GM23338 (cell line): Measurements from ENCODE around the gene PKHD1. TPM values are rescaled to one million over a fixed set of nuclear protein-coding genes. Genes with fewer than 3 reads are reported as not detected.

ENCODE experiments used
- ATAC-seq: fragments of 200-7000 bp; cut with Tn5 transposase; 3 replicates; pipeline ENCODE4 v1.9.1; 2020
- DNase-seq: peaks from one replicate; pipeline ENCODE4 v3.0.0-alpha.2; 2015; ENCODE audit warnings: low spot score
- H2AFZ ChIP-seq: fragments of 200-600 bp; sonication (generic); 2 replicates; pipeline ENCODE4 v1.8.0; 2016; ENCODE audit warnings: antibody characterized with exemption, mild to moderate bottlenecking, moderate library complexity
- H3F3A ChIP-seq: fragments of 200-600 bp; sonication (generic); replicated peaks from 2 replicates; pipeline ENCODE4 v1.8.0; 2017; ENCODE audit warnings: antibody characterized with exemption, mixed run types, low read depth
- H3K27ac ChIP-seq: fragments of 200-600 bp; sonication (generic); 2 replicates; pipeline ENCODE4 v1.6.1; 2016; ENCODE audit warnings: low read depth
- H3K27me3 ChIP-seq: fragments of 200-600 bp; sonication (generic); 2 replicates; pipeline ENCODE4 v1.8.0; 2016; ENCODE audit warnings: mild to moderate bottlenecking, mixed run types, moderate library complexity; ENCODE audit not compliant: insufficient read depth
- H3K36me3 ChIP-seq: fragments of 200-600 bp; sonication (generic); 2 replicates; pipeline ENCODE4 v1.8.0; 2016; ENCODE audit warnings: mild to moderate bottlenecking; ENCODE audit not compliant: insufficient read depth
- H3K4me1 ChIP-seq: fragments of 200-600 bp; sonication (generic); 2 replicates; pipeline ENCODE4 v1.8.0; 2016; ENCODE audit warnings: mild to moderate bottlenecking, moderate library complexity; ENCODE audit not compliant: insufficient read depth
- H3K4me2 ChIP-seq: fragments of 200-600 bp; sonication (generic); 2 replicates; pipeline ENCODE4 v1.7.1; 2017; ENCODE audit warnings: mixed run types
- H3K4me3 ChIP-seq: fragments of 200-600 bp; sonication (generic); 2 replicates; pipeline ENCODE4 v1.6.1; 2016; ENCODE audit warnings: mixed run types
- H3K79me2 ChIP-seq: fragments of 200-600 bp; sonication (generic); replicated peaks from 2 replicates; pipeline ENCODE4 v1.8.0; 2017; ENCODE audit warnings: mild to moderate bottlenecking; ENCODE audit not compliant: insufficient read depth
- H3K9me2 ChIP-seq: fragments of 200-600 bp; sonication (generic); 2 replicates; pipeline ENCODE4 v1.8.0; 2017; ENCODE audit not compliant: insufficient read depth
- H4K20me1 ChIP-seq: fragments of 200-600 bp; sonication (generic); replicated peaks from 2 replicates; pipeline ENCODE4 v1.8.0; 2017; ENCODE audit warnings: mild to moderate bottlenecking; ENCODE audit not compliant: insufficient read depth
- H3K27ac Mint-ChIP-seq: 2 replicates; pipeline ENCODE4 v1.8.0; 2020; ENCODE audit warnings: inconsistent platforms, mild to moderate bottlenecking, moderate library complexity, mixed read lengths
- H3K27me3 Mint-ChIP-seq: 3 replicates; pipeline ENCODE4 v1.8.0; 2022; ENCODE audit warnings: low read depth, mild to moderate bottlenecking, moderate library complexity, mixed read lengths, inconsistent platforms; ENCODE audit not compliant: insufficient read depth, poor library complexity
- H3K36me3 Mint-ChIP-seq: 3 replicates; pipeline ENCODE4 v1.8.0; 2021; ENCODE audit warnings: low read depth, mild to moderate bottlenecking, inconsistent platforms, moderate library complexity, mixed read lengths
- H3K4me1 Mint-ChIP-seq: 3 replicates; pipeline ENCODE4 v1.8.0; 2020; ENCODE audit warnings: mild to moderate bottlenecking, inconsistent platforms, mixed read lengths
- H3K4me3 Mint-ChIP-seq: 3 replicates; pipeline ENCODE4 v1.8.0; 2021; ENCODE audit warnings: moderate library complexity, mild to moderate bottlenecking, inconsistent platforms, mixed read lengths
- H3K9me3 Mint-ChIP-seq: 3 replicates; pipeline ENCODE4 v1.8.0; 2020; ENCODE audit warnings: moderate library complexity, mild to moderate bottlenecking, inconsistent platforms, mixed read lengths
- CREB1 ChIP-seq: fragments of 250-450 bp; sonication (Bioruptor Pico); IDR thresholded peaks from 2 replicates; pipeline ENCODE4 v1.5.0; 2020; ENCODE audit warnings: low read depth, mild to moderate bottlenecking, moderate library complexity
- CTCF ChIP-seq, 2 experiments: fragments of 200-600 bp in 1 of 2; sonication (generic) in 1 of 2; conservative IDR thresholded peaks; 2 replicates each; pipeline versions ENCODE4 v1.5.1 to v1.6.1; 2016 to 2017; ENCODE audit warnings: antibody characterized with exemption in 2 of 2, low read depth in 2 of 2, mild to moderate bottlenecking in 2 of 2, moderate library complexity in 1 of 2
- ETS1 ChIP-seq: IDR thresholded peaks from 2 replicates; pipeline ENCODE4 v1.6.1; 2016; ENCODE audit warnings: antibody characterized with exemption
- EZH2 ChIP-seq: fragments of 200-600 bp; sonication (generic); IDR thresholded peaks from one replicate; pipeline ENCODE4 v1.8.0; 2017; ENCODE audit warnings: antibody characterized with exemption, mild to moderate bottlenecking, low read depth; ENCODE audit not compliant: unreplicated experiment
- JUNB ChIP-seq: IDR thresholded peaks from one replicate; pipeline ENCODE4 v1.6.1; 2016; ENCODE audit warnings: antibody characterized with exemption; ENCODE audit not compliant: unreplicated experiment
- NANOG ChIP-seq: IDR thresholded peaks from 2 replicates; pipeline ENCODE4 v1.6.1; 2016; ENCODE audit warnings: antibody characterized with exemption, borderline replicate concordance
- POLR2AphosphoS5 ChIP-seq: IDR thresholded peaks from 2 replicates; pipeline ENCODE4 v1.6.1; 2016; ENCODE audit warnings: antibody characterized with exemption, low read depth
- STAT1 ChIP-seq: IDR thresholded peaks from one replicate; pipeline ENCODE4 v1.6.1; 2016; ENCODE audit warnings: antibody characterized with exemption; ENCODE audit not compliant: unreplicated experiment
- ZNF114 ChIP-seq: fragments of 250-450 bp; sonication (Bioruptor Pico); IDR thresholded peaks from 2 replicates; pipeline ENCODE4 v1.5.0; 2020; ENCODE audit warnings: mild to moderate bottlenecking, moderate library complexity
- polyA plus RNA-seq: library from polyadenylated mRNA; unstranded; fragments of >200 nt; fragmentation: Nextera tagmentation; extraction: Ambion mirVana; gene quantifications from 2 replicates; pipeline ENCODE4 v1.2.1, GENCODE V29; 2016
- total RNA-seq: library from RNA; depleted of rRNA; stranded (reverse); fragments of >200 nt; shearing (Covaris generic); gene quantifications from 2 replicates; pipeline ENCODE4 v1.2.3, GENCODE V29; 2014
- TF ChIP-seq, protein P1 (sequence below): fragments of 250-450 bp; sonication (Bioruptor Pico); IDR thresholded peaks from 2 replicates; pipeline ENCODE4 v1.5.0; 2020; ENCODE audit warnings: mild to moderate bottlenecking, moderate library complexity

The PKHD1 gene
- total and polyA plus RNA-seq, 2 experiments from 2014 or later, result 0.03 to 0.07 TPM

GRCh38 chr6:52024451-52025068 lies 62.9 kb downstream of the PKHD1 start:
- no peak overlapping the region for H2AFZ ChIP-seq
- no peak overlapping the region for H3K27ac ChIP-seq
- H3K9me2 ChIP-seq, result peaks cover 4% of the 10 kb centered on the region; the same call in 1 of the 2 replicates
- peak overlapping the region; percentile 63; the same call in 1 of the 2 replicates for H3K27ac Mint-ChIP-seq
- H3K9me3 Mint-ChIP-seq, result no peaks in the 10 kb centered on the region
- no peaks in the 10 kb centered on the region for H3K27me3 Mint-ChIP-seq
- H3K36me3 ChIP-seq, result no peaks in the 10 kb centered on the region
- no peaks in the 10 kb centered on the region for H3K27me3 ChIP-seq
- no peak overlapping the region for H3K4me3 ChIP-seq
- H3K4me1 Mint-ChIP-seq, result peaks cover 26% of the 10 kb centered on the region; the same call in 2 of the 3 replicates
- H4K20me1 ChIP-seq, result no peaks in the 10 kb centered on the region
- no peaks in the 10 kb centered on the region for H3F3A ChIP-seq
- no peak overlapping the region for H3K4me3 Mint-ChIP-seq
- H3K79me2 ChIP-seq, result no peaks in the 10 kb centered on the region
- no peaks in the 10 kb centered on the region for H3K36me3 Mint-ChIP-seq
- DNase-seq, result no peak
- H3K4me1 ChIP-seq, result peaks cover 7% of the 10 kb centered on the region; the same call in 1 of the 2 replicates
- H3K4me2 ChIP-seq, result no peak overlapping the region
- no peak for ATAC-seq
- no peak for TF ChIP-seq CREB1 (CRISPR knock-in tag)
- no peak for TF ChIP-seq STAT1
- TF ChIP-seq CTCF (conservative IDR thresholded peaks at IDR 0.05; ENCODE audit: low read depth in 2 of 2), result no peak
- TF ChIP-seq JUNB, result no peak
- no peak for TF ChIP-seq ZNF114 (CRISPR knock-in tag)
- TF ChIP-seq ETS1, result no peak
- TF ChIP-seq EZH2, result no peak
- TF ChIP-seq NANOG, result no peak
- TF ChIP-seq, protein P1, sequence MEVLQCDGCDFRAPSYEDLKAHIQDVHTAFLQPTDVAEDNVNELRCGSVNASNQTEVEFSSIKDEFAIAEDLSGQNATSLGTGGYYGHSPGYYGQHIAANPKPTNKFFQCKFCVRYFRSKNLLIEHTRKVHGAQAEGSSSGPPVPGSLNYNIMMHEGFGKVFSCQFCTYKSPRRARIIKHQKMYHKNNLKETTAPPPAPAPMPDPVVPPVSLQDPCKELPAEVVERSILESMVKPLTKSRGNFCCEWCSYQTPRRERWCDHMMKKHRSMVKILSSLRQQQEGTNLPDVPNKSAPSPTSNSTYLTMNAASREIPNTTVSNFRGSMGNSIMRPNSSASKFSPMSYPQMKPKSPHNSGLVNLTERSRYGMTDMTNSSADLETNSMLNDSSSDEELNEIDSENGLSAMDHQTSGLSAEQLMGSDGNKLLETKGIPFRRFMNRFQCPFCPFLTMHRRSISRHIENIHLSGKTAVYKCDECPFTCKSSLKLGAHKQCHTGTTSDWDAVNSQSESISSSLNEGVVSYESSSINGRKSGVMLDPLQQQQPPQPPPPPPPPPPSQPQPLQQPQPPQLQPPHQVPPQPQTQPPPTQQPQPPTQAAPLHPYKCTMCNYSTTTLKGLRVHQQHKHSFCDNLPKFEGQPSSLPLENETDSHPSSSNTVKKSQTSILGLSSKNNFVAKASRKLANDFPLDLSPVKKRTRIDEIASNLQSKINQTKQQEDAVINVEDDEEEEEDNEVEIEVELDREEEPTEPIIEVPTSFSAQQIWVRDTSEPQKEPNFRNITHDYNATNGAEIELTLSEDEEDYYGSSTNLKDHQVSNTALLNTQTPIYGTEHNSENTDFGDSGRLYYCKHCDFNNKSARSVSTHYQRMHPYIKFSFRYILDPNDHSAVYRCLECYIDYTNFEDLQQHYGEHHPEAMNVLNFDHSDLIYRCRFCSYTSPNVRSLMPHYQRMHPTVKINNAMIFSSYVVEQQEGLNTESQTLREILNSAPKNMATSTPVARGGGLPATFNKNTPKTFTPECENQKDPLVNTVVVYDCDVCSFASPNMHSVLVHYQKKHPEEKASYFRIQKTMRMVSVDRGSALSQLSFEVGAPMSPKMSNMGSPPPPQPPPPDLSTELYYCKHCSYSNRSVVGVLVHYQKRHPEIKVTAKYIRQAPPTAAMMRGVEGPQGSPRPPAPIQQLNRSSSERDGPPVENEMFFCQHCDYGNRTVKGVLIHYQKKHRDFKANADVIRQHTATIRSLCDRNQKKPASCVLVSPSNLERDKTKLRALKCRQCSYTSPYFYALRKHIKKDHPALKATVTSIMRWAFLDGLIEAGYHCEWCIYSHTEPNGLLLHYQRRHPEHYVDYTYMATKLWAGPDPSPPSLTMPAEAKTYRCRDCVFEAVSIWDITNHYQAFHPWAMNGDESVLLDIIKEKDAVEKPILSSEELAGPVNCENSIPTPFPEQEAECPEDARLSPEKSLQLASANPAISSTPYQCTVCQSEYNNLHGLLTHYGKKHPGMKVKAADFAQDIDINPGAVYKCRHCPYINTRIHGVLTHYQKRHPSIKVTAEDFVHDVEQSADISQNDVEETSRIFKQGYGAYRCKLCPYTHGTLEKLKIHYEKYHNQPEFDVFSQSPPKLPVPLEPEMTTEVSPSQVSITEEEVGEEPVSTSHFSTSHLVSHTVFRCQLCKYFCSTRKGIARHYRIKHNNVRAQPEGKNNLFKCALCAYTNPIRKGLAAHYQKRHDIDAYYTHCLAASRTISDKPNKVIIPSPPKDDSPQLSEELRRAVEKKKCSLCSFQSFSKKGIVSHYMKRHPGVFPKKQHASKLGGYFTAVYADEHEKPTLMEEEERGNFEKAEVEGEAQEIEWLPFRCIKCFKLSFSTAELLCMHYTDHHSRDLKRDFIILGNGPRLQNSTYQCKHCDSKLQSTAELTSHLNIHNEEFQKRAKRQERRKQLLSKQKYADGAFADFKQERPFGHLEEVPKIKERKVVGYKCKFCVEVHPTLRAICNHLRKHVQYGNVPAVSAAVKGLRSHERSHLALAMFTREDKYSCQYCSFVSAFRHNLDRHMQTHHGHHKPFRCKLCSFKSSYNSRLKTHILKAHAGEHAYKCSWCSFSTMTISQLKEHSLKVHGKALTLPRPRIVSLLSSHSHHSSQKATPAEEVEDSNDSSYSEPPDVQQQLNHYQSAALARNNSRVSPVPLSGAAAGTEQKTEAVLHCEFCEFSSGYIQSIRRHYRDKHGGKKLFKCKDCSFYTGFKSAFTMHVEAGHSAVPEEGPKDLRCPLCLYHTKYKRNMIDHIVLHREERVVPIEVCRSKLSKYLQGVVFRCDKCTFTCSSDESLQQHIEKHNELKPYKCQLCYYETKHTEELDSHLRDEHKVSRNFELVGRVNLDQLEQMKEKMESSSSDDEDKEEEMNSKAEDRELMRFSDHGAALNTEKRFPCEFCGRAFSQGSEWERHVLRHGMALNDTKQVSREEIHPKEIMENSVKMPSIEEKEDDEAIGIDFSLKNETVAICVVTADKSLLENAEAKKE (CRISPR knock-in tag), result no peak
- TF ChIP-seq POLR2AphosphoS5, result no peak
